K562 (cell line): ENCODE measurements around the gene NXF1. TPM values are rescaled to one million over a fixed set of nuclear protein-coding genes. Genes with fewer than 3 reads are reported as not detected.
A peak's percentile ranks its signal among the peaks of the same experiment; 100 is the strongest.

Source experiments
- ASH1L ChIP-seq: fragments of 450-650 bp; IDR thresholded peaks from 2 replicates; pipeline ENCODE4 v1.6.1; 2018; ENCODE audit warnings: borderline replicate concordance, mild to moderate bottlenecking, low read depth; ENCODE audit not compliant: partially characterized antibody
- BDP1 ChIP-seq: IDR thresholded peaks from 3 replicates; pipeline ENCODE4 v1.6.1; 2011; ENCODE audit not compliant: insufficient read length, insufficient read depth
- BRF1 ChIP-seq: IDR thresholded peaks from 3 replicates; pipeline ENCODE4 v1.6.1; 2011; ENCODE audit warnings: borderline replicate concordance, mild to moderate bottlenecking; ENCODE audit not compliant: insufficient read length; ENCODE audit errors: extremely low read depth
- CHD1 ChIP-seq: fragments of 200-600 bp; sonication (generic); IDR thresholded peaks from one replicate; pipeline ENCODE4 v1.6.1; 2012; ENCODE audit warnings: mild to moderate bottlenecking, moderate library complexity, low read length, inconsistent platforms
- E2F3 ChIP-seq: fragments of 250-450 bp; sonication (Bioruptor Pico); IDR thresholded peaks from 2 replicates; pipeline ENCODE4 v1.4.0; 2020; ENCODE audit warnings: mild to moderate bottlenecking
- EP400 ChIP-seq: fragments of 450-650 bp; IDR thresholded peaks from 2 replicates; pipeline ENCODE4 v1.6.1; 2017; ENCODE audit warnings: antibody characterized with exemption, mild to moderate bottlenecking, moderate library complexity
- EWSR1 ChIP-seq: fragments of 450-650 bp; IDR thresholded peaks from 2 replicates; pipeline ENCODE4 v1.6.1; 2018; ENCODE audit warnings: borderline replicate concordance, mild to moderate bottlenecking, low read depth, moderate library complexity; ENCODE audit not compliant: partially characterized antibody
- FOXA3 ChIP-seq, 2 experiments: fragments of 450-650 bp in 1 of 2; sonication (generic) in 1 of 2; formaldehyde crosslinking; IDR thresholded peaks in 1 of 2; conservative IDR thresholded peaks in 1 of 2; 2 replicates each; pipeline versions ENCODE4 v1.4.0 to v1.8.0; 2020 to 2022; ENCODE audit warnings: mild to moderate bottlenecking in 2 of 2, missing genetic modification reagents in 1 of 2
- FOXJ3 ChIP-seq: sonication (generic); formaldehyde crosslinking; IDR thresholded peaks from 2 replicates; pipeline ENCODE4 v1.4.0; 2020; ENCODE audit warnings: mild to moderate bottlenecking, missing genetic modification reagents
- HDAC1 ChIP-seq, 2 experiments: fragments of 450-650 bp; IDR thresholded peaks; 2 replicates each; pipeline ENCODE4 v1.6.1; 2016 to 2017; ENCODE audit warnings: inconsistent platforms in 1 of 2, mild to moderate bottlenecking in 1 of 2, moderate library complexity in 1 of 2
- HIVEP1 ChIP-seq: fragments of 250-450 bp; sonication (Bioruptor Pico); IDR thresholded peaks from 2 replicates; pipeline ENCODE4 v1.4.0; 2020; ENCODE audit warnings: mild to moderate bottlenecking
- JUND ChIP-seq, 2 experiments: IDR thresholded peaks; 2 replicates in 1 of 2; 3 replicates in 1 of 2; pipeline ENCODE4 v1.6.1; 2011; ENCODE audit warnings: borderline replicate concordance in 2 of 2, low read depth in 2 of 2, low read length in 2 of 2, improper control_type of control experiment in 1 of 2, missing biosample characterization in 1 of 2, missing genetic modification characterization in 1 of 2, missing genetic modification reagents in 1 of 2
- KAT7 ChIP-seq: sonication (generic); formaldehyde crosslinking; IDR thresholded peaks from 2 replicates; pipeline ENCODE4 v1.8.0; 2022; ENCODE audit warnings: missing genetic modification reagents, mild to moderate bottlenecking, borderline replicate concordance
- L3MBTL2 ChIP-seq: fragments of 450-650 bp; IDR thresholded peaks from 2 replicates; pipeline ENCODE4 v1.6.1; 2016; ENCODE audit warnings: mild to moderate bottlenecking, moderate library complexity
- SREBF2 ChIP-seq: sonication (generic); formaldehyde crosslinking; IDR thresholded peaks from 2 replicates; pipeline ENCODE4 v1.4.0; 2020; ENCODE audit warnings: mild to moderate bottlenecking, missing genetic modification reagents
- TBP ChIP-seq: optimal IDR thresholded peaks from 2 replicates; pipeline ENCODE3; 2011; ENCODE audit warnings: low read depth, low read length, improper control_type of control experiment
- TSC22D4 ChIP-seq: fragments of 450-650 bp; IDR thresholded peaks from 2 replicates; pipeline ENCODE4 v1.6.1; 2016; ENCODE audit warnings: missing genetic modification characterization, missing biosample characterization, control low read depth
- ZNF133 ChIP-seq: fragments of 250-450 bp; sonication (Bioruptor Pico); IDR thresholded peaks from 2 replicates; pipeline ENCODE4 v1.4.0; 2020; ENCODE audit warnings: mild to moderate bottlenecking
- ZNF197 ChIP-seq: fragments of 200-800 bp; sonication (Bioruptor generic); IDR thresholded peaks from 2 replicates; pipeline ENCODE4 v1.6.1; 2016; ENCODE audit warnings: low read depth, missing genetic modification characterization, missing compliant biosample characterization
- ZNF217 ChIP-seq: sonication (generic); formaldehyde crosslinking; IDR thresholded peaks from 2 replicates; pipeline ENCODE4 v1.8.0; 2022; ENCODE audit warnings: mild to moderate bottlenecking, missing genetic modification reagents
- ZNF764 ChIP-seq: fragments of 250-450 bp; sonication (Bioruptor Pico); IDR thresholded peaks from 2 replicates; pipeline ENCODE4 v1.4.0; 2020; ENCODE audit warnings: low read depth, mild to moderate bottlenecking, moderate library complexity
- polyA plus RNA-seq, 8 experiments: library from polyadenylated mRNA; depleted of rRNA in 4 of 8; stranded (reverse) in 5 of 8; unstranded in 3 of 8; fragments of >200 nt; fragmentation: Nextera tagmentation in 2 of 8; fragmentation: Illumina TruSeq in 1 of 8; extraction: Ambion mirVana in 2 of 8; extraction: Trizol in 1 of 8; gene quantifications; 2 replicates each; pipeline versions ENCODE4 v1.2.1 to v1.2.3, GENCODE V29; 2011 to 2014; ENCODE audit warnings: inconsistent platforms in 1 of 8, missing spikeins in 1 of 8
- total RNA-seq, 7 experiments: library from RNA; depleted of rRNA in 6 of 7; stranded (reverse); fragments of >200 nt in 6 of 7; fragmentation: Illumina TruSeq in 2 of 7; extraction: Trizol in 2 of 7; gene quantifications; 2 replicates each; pipeline versions ENCODE4 v1.2.1 to v1.2.3, GENCODE V29; 2011 to 2021; ENCODE audit warnings: low replicate concordance in 1 of 7
- TF ChIP-seq, protein P1 (sequence below): fragments of 250-450 bp; sonication (Bioruptor Pico); IDR thresholded peaks from 2 replicates; pipeline ENCODE4 v1.8.0; 2021; ENCODE audit warnings: moderate library complexity, mild to moderate bottlenecking, inconsistent platforms
- TF ChIP-seq, protein P2 (sequence below): sonication (generic); formaldehyde crosslinking; IDR thresholded peaks from 2 replicates; pipeline ENCODE4 v1.8.0; 2022; ENCODE audit warnings: mild to moderate bottlenecking, missing genetic modification reagents
- TF ChIP-seq, protein P3 (sequence below): sonication (generic); formaldehyde crosslinking; IDR thresholded peaks from 2 replicates; pipeline ENCODE4 v1.8.0; 2022; ENCODE audit warnings: mild to moderate bottlenecking, missing genetic modification reagents

The NXF1 gene
- total and polyA plus RNA-seq, 9 of the 15 experiments (the other 6 are each of a cell fraction or from before 2014, with no cell fraction given): 18.1 to 98.3 (median 35.8) TPM

DNA sequence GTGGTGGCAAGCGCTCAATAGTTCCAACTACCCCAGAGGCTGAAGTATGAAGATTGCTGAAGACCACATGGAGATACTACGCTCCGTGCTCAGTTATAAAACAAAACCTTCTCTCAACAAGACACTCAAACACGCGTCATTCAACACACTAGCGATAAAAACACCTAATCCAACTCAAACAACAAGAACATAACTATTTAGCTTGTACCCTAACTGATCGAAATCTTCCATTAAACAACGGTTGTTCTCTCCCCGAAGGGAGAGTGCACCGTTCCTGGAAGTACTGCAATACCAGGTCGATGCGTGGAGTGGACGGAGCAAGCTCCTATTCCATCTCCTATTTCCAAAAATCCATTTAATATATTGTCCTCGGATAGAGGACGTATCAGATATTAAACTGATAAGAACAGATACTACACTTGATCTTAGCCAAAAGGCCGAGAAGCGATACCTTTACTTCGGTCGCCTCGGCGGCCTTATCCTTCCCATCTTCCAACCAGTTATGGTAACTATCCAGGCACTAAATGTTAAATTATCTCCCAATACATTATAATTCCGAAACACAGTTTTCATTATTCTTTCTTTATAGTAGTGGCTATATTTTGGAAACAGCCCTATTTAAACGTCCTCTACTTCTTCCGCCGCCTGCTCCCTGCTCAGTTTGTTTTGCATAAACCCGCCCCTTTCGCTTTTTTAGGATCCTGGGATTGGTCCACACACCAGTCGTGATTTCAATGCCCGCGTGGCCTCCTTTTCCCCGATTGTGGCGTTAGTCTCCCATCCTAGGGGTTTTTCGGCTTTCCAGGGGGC is 36.3 kb upstream of the NXF1 start (continued):
- TF ChIP-seq CHD1 (no peak), HDAC1 (IDR thresholded peaks at IDR 0.05) (peak; percentile 80 to 91), ZNF217 (CRISPR knock-in tag) (peak; percentile 89; the same call in 1 of the 2 replicates), TBP (no peak), E2F3 (CRISPR knock-in tag) (peak; percentile 84), BRF1 (no peak), ZNF764 (CRISPR knock-in tag) (peak; percentile 98), KAT7 (no peak; the same call in 1 of the 2 replicates), FOXA3 (CRISPR knock-in tag; conservative IDR thresholded peaks at IDR 0.05 in 1 of 2, IDR thresholded peaks at IDR 0.05 in 1 of 2) (peak; percentile 83 to 95), ASH1L (peak; percentile 91), TSC22D4 (tag) (no peak), EWSR1 (peak; percentile 100), JUND (IDR thresholded peaks at IDR 0.05; ENCODE audit: borderline replicate concordance, low read depth, low read length) (peak; percentile 63), JUND (tag; IDR thresholded peaks at IDR 0.05; ENCODE audit: borderline replicate concordance, low read depth, low read length) (0 out of 3 replicates have a peak, but pooled peaks have one; percentile 18), HIVEP1 (CRISPR knock-in tag) (peak; percentile 93), ZNF133 (CRISPR knock-in tag) (peak; percentile 92), EP400 (peak; percentile 86), SREBF2 (CRISPR knock-in tag) (0 out of 2 replicates have a peak, but pooled peaks have one; percentile 62), FOXJ3 (CRISPR knock-in tag) (no peak), L3MBTL2 (peak; percentile 81), ZNF197 (CRISPR knock-in tag) (peak; percentile 58; the same call in 1 of the 2 replicates), BDP1 (no peak)
- TF ChIP-seq, protein P1, sequence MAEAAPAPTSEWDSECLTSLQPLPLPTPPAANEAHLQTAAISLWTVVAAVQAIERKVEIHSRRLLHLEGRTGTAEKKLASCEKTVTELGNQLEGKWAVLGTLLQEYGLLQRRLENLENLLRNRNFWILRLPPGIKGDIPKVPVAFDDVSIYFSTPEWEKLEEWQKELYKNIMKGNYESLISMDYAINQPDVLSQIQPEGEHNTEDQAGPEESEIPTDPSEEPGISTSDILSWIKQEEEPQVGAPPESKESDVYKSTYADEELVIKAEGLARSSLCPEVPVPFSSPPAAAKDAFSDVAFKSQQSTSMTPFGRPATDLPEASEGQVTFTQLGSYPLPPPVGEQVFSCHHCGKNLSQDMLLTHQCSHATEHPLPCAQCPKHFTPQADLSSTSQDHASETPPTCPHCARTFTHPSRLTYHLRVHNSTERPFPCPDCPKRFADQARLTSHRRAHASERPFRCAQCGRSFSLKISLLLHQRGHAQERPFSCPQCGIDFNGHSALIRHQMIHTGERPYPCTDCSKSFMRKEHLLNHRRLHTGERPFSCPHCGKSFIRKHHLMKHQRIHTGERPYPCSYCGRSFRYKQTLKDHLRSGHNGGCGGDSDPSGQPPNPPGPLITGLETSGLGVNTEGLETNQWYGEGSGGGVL (CRISPR knock-in tag): peak; percentile 71; the same call in 1 of the 2 replicates
- TF ChIP-seq, protein P2, sequence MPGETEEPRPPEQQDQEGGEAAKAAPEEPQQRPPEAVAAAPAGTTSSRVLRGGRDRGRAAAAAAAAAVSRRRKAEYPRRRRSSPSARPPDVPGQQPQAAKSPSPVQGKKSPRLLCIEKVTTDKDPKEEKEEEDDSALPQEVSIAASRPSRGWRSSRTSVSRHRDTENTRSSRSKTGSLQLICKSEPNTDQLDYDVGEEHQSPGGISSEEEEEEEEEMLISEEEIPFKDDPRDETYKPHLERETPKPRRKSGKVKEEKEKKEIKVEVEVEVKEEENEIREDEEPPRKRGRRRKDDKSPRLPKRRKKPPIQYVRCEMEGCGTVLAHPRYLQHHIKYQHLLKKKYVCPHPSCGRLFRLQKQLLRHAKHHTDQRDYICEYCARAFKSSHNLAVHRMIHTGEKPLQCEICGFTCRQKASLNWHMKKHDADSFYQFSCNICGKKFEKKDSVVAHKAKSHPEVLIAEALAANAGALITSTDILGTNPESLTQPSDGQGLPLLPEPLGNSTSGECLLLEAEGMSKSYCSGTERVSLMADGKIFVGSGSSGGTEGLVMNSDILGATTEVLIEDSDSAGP: peak; percentile 86
- TF ChIP-seq, protein P3, sequence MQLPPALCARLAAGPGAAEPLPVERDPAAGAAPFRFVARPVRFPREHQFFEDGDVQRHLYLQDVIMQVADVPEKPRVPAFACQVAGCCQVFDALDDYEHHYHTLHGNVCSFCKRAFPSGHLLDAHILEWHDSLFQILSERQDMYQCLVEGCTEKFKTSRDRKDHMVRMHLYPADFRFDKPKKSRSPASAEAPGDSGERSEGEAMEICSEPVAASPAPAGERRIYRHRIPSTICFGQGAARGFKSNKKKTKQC: peak; percentile 74; the same call in 1 of the 2 replicates
